ENCODE data around the gene ARHGAP42.
"Not testable (repeated sequence)": the region's sequence is repeated elsewhere in the genome, so short reads cannot be mapped to it uniquely, and the experiment has no call there.

The ARHGAP42 gene

GRCh38 chr11:100876815-100877520, 189.9 kb downstream of the ARHGAP42 start:
- DNase-seq = no peak

GRCh38 chr11:100878474-100878873, 191.4 kb downstream of the ARHGAP42 start:
- no peak for DNase-seq

- DNase-seq = no peak
These were observed 195.9 kb downstream of the ARHGAP42 start for GRCh38 chr11:100882957-100883356.

- DNase-seq = no peak
These were observed 196.7 kb downstream of the ARHGAP42 start for GRCh38 chr11:100883830-100884229.

GRCh38 chr11:100887659-100888058, 200.6 kb downstream of the ARHGAP42 start:
- no peak for DNase-seq

GRCh38 chr11:100888836-100889235, 201.7 kb downstream of the ARHGAP42 start:
- no peak for DNase-seq

- no peak for DNase-seq
These were observed 202.7 kb downstream of the ARHGAP42 start for GRCh38 chr11:100889758-100890157.

GRCh38 chr11:100890789-100891188, 203.7 kb downstream of the ARHGAP42 start:
- DNase-seq = peak in 1 of 14 donors; percentile 32

GRCh38 chr11:100892886-100893285, 205.8 kb downstream of the ARHGAP42 start:
- DNase-seq = no peak

- no peak for DNase-seq
These were observed 208.4 kb downstream of the ARHGAP42 start for GRCh38 chr11:100895449-100895848.

GRCh38 chr11:100895976-100896375, 208.9 kb downstream of the ARHGAP42 start:
- DNase-seq = not testable (repeated sequence)

- DNase-seq = not testable (repeated sequence)
These were observed 214.4 kb downstream of the ARHGAP42 start for GRCh38 chr11:100901471-100901870.

GRCh38 chr11:100902454-100903141, 215.5 kb downstream of the ARHGAP42 start:
- DNase-seq = no peak

- no peak for DNase-seq
These were observed 216.2 kb downstream of the ARHGAP42 start for GRCh38 chr11:100903284-100903683.

- DNase-seq = no peak
These were observed 218.6 kb downstream of the ARHGAP42 start for GRCh38 chr11:100905684-100906083.

GRCh38 chr11:100908746-100909145, 221.7 kb downstream of the ARHGAP42 start:
- DNase-seq = no peak

- DNase-seq = no peak
These were observed 223.7 kb downstream of the ARHGAP42 start for GRCh38 chr11:100910808-100911207.

- DNase-seq = no peak
These were observed 227.5 kb downstream of the ARHGAP42 start for GRCh38 chr11:100914415-100915110.

- DNase-seq = no peak
These were observed 231.7 kb downstream of the ARHGAP42 start for GRCh38 chr11:100918551-100919500.

GRCh38 chr11:100920593-100920992, 233.5 kb downstream of the ARHGAP42 start:
- DNase-seq = no peak

GRCh38 chr11:100922121-100922520, 235.0 kb downstream of the ARHGAP42 start:
- no peak for DNase-seq

- no peak for DNase-seq
These were observed 236.5 kb downstream of the ARHGAP42 start for GRCh38 chr11:100923555-100923954.
